GM19025 (cell line): Measurements from ENCODE around the gene PEMT.
"Not testable (repeated sequence)": the region's sequence is repeated elsewhere in the genome, so short reads cannot be mapped to it uniquely, and the experiment has no call there.

Source experiments
- ATAC-seq: cut with Tn5 transposase; IDR thresholded peaks from one replicate; pipeline ENCODE4 v1.9.1; 2021; ENCODE audit warnings: mild to moderate bottlenecking, low read depth, moderate library complexity; ENCODE audit not compliant: unreplicated experiment

PEMT gene, protein sequence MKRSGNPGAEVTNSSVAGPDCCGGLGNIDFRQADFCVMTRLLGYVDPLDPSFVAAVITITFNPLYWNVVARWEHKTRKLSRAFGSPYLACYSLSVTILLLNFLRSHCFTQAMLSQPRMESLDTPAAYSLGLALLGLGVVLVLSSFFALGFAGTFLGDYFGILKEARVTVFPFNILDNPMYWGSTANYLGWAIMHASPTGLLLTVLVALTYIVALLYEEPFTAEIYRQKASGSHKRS

DNA sequence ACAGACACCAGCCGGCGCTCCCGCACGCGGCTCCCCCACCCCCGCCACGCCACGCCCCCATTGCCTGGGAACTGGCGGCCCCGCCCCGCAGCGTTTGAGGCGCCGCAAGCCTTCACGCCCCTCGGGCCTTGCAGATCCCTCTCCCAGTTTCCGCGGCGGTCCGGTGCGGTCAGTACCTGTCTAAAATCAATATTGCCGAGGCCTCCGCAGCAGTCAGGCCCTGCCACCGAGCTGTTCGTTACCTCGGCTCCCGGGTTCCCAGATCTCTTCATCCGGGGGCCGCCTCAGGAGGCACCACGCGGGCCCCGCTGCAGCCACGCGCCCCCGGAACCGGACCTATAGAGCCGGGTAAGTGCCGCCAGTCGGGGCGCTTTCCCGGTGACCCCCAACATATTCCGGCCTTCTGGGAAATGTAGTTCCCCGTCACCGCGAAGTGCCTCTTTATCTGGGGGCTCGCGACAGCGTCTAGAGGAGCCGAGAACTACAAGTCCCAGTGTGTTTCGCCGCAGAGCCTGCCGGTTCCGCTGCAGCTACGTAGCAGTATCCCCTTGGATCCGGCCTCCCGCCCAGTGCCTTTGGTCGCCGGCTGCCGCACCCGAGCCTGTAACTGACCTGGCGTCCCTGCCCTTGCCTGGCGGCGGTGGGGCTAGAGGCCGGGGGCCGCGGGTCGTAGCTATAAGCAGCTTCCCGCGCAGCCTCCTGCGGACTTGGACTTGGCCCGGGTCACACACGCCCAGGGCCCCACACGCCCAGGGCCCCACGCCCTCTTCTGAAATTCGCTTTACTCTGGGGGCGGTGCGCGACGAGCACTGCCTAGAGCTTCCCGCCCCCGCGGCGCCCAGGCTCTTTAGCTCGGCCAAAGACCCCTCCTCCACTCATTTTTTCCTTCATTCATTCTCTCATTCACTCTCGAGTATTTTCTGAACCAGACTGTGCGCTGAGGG is at the start of gene PEMT:
PEMT (minus strand) TSS at position 354 of the 944 bp plus-strand sequence; CDS start at position 272, 82 bp downstream.
- ATAC-seq: peak; percentile 94

DNA sequence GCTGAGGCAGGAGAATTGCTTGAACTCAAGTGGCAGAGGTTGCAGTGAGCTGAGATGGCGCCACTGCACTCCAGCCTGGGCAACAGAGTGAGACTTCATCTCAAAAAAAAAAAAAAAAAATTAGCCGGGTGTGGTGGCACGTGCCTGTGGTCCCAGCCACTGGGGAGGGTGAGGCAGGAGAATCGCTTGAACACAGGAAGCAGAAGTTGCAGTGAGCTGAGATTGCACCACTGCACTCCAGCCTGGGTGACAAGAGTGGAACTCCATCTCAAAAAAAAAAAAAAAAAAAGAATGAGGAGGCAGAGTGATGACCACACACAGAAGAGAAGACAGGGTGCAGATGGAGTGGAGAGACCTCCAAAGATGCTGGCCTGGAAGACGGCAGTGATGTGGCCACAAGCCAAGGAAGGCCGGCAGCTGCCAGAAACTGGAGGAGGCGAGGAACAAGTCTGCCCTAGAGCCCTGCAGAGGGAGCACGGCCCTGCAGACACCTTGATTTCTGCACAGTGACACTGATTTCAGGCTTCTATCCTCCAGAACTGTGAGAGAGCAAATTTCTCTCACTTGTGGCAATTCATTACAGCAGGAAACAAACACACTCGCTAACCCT is 48.3 kb upstream of the PEMT start:
- ATAC-seq: not testable (repeated sequence)

- no peak for ATAC-seq
These were observed 47.0 kb upstream of the PEMT start for GRCh38 chr17:17638467-17638866.

DNA sequence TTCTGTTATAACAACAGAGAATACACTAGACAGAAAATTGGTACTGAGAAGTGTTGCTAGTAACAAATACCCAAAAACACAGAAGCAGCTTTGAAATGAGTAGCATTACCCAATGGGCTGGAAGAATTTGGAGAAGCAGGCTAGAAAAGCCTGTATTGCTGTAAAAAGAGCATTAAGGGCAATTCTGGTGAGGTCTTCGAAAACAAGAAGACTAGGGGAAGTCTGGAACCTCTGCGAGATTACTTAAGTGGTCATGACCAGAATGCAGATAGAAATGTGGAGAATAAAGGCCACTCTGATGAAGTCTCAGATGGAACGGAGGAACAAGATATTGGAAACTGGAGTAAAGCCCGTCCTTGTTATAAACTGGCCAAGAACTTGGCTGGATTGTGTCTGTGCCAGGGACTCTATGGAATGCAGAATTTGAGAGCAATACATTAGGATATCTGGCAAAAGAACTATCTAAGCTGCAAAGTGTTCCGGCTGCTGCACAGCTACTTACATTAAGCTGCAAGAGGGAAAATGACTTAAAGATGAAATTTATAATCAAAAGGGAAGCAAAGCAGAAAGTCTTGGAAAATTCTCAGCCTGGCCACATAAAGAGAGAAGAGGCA is 44.9 kb upstream of the PEMT start:
- ATAC-seq: no peak

DNA sequence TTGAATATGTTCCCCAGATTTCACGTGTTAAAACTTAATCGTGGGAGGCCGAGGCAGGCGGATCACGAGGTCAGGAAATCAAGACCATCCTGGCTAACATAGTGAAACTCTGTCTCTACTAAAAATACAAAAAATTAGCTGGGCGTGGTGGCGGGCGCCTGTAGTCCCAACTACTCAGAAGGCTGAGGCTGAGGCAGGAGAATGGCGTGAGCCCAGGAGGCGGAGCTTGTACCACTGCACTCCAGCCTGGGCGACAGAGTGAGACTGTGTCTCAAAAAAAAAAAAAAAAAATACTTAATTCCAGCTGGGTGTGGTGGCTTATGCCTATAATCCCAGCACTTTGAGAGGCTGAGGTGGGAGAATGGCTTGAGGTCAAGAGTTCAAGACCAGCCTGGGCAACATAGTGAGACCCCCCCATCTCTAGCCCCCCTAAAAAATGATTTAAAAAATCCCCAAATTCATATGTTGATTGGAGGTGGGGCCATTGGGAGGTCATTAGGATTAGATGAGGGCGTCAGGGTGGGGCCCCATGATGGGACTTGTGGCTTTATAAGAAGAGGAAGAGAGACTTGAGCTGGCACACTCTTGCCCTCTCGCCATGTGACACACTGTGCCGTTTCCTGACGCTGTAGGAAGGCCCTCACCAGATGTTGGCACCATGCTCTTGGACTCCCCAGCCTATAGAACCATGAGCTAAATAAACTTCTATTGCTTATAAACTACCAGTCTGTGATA is 44.2 kb upstream of the PEMT start:
- not testable (repeated sequence) for ATAC-seq

DNA sequence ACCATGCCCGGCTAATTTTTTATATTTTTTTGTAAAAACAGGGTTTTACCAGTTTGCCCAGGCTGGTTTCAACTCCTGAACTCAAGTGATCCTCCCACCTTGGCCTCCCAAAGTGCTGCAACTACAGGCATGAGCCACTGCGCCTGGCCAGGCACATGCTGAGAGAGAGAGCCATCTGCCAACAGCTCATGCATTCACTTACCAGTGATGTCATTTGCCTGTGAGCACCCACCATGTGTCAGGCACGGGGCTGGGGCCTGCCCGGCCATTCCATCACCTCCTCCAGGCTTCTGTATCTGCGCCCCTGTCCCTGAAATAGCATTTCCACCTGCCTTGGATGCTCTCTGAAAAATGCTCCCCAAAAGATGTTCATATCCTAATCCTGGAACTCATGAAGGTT is 43.6 kb upstream of the PEMT start:
- ATAC-seq: no peak

DNA sequence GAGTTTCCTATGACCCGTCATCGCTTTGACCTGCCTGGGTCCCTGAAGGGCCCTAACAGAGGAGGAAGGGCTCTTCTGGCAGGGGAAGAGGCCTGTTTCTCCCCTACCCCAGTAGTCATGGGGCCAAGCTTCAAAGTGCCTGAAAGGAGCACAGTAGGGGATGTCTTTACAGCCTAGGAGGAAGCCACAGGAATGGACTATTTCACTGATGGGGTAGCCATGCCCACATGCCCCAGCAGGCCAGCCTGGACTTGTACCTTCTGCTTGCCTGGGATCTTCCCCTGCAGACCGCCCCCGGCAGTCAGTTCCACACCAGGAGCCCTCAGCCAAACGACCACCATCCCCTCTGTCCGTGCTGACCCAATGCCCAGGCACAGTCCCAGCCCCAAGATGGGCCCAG is 41.8 kb upstream of the PEMT start:
- no peak for ATAC-seq

- ATAC-seq: not testable (repeated sequence)
These were observed 41.2 kb upstream of the PEMT start for GRCh38 chr17:17632690-17633089.

- ATAC-seq: no peak
These were observed 37.0 kb upstream of the PEMT start for GRCh38 chr17:17628388-17629008.

DNA sequence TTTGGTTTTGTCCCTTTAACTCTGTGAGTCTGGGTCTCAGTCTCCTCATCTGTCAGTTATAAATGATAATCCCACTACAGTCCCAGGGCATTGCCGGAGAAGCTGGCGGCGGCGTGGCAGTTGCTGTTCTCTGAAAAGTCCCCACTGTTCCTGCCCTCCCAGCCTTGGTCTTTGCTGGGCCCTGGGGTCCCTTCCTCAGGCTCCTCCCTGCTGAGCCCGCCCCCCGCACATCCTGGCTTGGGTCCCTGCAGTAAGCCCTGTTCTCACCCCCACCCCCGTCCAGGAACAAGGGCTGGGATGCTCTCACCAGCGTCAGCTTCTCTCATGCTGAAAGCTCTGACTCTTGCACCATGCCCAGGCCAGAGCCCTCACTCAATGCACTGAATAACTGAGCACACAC is 35.3 kb upstream of the PEMT start:
- ATAC-seq: no peak

DNA sequence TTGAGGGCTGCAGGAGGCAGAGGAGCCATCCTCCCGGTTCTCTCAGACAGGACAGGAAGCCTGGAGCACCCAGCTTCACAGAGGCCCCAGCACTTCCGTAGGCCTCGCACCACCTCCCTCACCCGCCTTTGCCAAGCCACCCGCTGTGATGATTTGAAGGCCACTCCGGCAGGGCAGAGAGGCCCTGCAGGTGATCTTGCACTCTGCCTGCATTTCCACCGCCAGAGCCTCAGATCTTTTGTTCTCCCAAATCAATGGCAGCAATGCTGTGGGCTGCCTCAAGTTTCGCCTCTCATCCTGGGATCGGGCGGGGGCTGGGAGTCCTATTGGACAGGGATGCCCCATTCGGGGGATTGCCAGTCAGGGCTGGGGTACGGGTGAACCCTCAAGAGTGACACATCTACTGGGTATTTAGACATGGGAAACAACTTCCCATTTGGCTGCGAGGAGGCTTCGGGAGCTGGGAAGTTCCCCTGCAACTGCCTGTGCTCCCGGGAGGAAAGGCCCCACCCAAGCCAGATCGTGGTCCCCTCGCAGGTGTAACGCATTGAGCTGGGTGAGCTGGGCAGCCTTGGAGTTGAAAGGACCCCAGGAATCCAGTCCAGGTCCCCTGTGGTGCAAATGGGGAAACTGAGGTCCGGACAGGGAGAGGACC is 34.8 kb upstream of the PEMT start:
- no peak for ATAC-seq

DNA sequence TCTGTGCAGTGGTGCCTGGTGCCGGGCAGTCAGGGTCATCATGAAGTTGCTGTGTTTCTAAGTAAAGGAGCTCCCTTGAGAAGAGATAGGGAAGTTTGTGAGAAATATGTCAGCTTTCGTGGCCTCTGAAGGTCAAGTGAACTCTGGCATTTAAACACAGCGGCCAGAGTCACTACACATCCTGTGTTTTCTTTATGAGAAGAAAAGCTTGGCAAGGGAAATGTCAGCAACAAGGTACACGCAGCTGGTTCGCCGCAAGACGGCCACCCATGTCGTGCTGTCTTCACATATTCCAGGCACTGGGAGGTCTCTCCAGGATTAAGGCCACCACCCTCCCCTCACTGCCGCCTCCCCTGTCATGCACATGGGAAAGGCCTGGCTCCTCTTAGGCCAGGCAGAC is 33.2 kb upstream of the PEMT start:
- ATAC-seq: no peak

- no peak for ATAC-seq
These were observed 32.4 kb upstream of the PEMT start for GRCh38 chr17:17623904-17624303.

DNA sequence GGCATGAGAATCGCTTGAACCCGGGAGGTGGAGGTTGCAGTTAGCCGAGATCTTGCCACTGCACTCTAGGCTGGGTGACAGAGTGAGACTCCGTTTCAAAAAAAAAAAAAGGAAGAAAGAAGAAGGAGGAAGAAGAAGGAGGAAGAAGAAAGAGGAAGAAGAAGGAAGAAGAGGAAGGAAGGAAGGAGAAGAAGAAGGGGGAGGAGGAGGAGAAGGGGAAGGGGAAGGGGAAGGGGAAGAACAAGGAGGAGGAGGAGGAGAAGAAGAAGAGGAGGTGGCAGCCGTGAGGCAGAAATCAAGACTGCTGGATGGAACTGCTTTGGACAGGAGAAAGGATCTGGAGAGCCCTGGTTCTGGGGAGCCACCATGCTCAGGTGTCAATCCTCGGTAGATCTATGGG is 29.7 kb upstream of the PEMT start:
- ATAC-seq: no peak

GRCh38 chr17:17613708-17614114 is 22.2 kb upstream of the PEMT start:
- ATAC-seq: no peak

- no peak for ATAC-seq
These were observed 20.8 kb upstream of the PEMT start for GRCh38 chr17:17612085-17613022.

DNA sequence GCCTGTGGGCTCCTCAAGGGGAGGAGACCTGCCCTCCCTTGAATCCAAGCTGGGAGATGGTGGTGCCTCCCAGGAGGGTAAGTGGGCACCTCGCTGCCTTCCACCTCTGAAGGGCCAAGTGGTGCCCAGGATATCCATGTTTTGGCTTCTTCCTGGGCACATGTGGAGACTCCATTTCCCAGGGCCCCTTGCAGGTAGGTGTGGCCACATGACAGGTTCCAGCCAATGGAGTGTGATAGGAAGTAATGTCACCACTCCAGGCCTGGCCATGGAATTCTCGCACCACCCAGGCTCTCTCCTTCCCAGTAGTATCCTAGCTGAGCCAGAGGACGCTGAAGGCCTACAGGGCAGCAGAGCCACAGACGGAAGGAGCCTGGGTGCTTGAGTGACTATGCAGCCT is 17.6 kb upstream of the PEMT start:
- no peak for ATAC-seq

DNA sequence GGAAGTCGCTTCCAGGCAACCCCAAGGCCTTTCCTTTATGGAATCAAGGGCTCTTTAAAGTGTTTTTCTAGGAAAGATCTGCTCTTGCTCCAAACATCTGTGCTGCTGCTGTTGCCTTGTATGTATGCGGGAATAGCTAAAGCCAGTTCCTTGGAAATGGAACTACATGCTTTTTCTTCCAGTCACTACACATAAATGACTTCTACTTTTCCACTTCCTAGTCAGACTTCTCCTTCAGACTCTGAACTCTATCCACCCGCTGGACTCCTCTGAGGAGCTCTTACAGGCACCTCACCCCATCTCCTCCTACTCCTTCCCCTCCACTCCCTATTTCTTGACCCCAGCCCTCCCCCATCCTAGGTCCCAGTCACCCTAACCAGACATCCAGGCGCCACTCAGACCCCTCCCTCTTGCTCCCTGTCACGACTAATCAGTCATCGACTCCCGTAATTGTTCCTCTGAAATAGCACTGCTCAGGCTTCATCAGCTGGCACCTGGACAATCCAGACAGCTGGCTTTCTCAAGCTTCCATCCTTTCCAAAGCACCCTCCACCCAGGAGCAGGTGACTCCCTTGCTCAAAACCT is 15.0 kb upstream of the PEMT start:
- no peak for ATAC-seq
